ENCODE measurements around the gene LSM5.

- TF ChIP-seq JUN (IDR thresholded peaks at IDR 0.05) (no peak), CBX2 (IDR thresholded peaks at IDR 0.05; ENCODE audit: borderline replicate concordance, low read depth) (no peak), SMC3 (IDR thresholded peaks at IDR 0.05) (no peak), CEBPB (IDR thresholded peaks at IDR 0.05) (no peak), FOSL2 (IDR thresholded peaks at IDR 0.05) (no peak), FOSL2 (CRISPR knock-in tag; IDR thresholded peaks at IDR 0.05) (no peak), RFX5 (IDR thresholded peaks at IDR 0.05) (no peak), MYC (IDR thresholded peaks at IDR 0.05; ENCODE audit: borderline replicate concordance, low read length) (no peak)
- TF ChIP-seq, protein P1, sequence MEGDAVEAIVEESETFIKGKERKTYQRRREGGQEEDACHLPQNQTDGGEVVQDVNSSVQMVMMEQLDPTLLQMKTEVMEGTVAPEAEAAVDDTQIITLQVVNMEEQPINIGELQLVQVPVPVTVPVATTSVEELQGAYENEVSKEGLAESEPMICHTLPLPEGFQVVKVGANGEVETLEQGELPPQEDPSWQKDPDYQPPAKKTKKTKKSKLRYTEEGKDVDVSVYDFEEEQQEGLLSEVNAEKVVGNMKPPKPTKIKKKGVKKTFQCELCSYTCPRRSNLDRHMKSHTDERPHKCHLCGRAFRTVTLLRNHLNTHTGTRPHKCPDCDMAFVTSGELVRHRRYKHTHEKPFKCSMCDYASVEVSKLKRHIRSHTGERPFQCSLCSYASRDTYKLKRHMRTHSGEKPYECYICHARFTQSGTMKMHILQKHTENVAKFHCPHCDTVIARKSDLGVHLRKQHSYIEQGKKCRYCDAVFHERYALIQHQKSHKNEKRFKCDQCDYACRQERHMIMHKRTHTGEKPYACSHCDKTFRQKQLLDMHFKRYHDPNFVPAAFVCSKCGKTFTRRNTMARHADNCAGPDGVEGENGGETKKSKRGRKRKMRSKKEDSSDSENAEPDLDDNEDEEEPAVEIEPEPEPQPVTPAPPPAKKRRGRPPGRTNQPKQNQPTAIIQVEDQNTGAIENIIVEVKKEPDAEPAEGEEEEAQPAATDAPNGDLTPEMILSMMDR (IDR thresholded peaks at IDR 0.05) = no peak
- TF ChIP-seq, protein P2, sequence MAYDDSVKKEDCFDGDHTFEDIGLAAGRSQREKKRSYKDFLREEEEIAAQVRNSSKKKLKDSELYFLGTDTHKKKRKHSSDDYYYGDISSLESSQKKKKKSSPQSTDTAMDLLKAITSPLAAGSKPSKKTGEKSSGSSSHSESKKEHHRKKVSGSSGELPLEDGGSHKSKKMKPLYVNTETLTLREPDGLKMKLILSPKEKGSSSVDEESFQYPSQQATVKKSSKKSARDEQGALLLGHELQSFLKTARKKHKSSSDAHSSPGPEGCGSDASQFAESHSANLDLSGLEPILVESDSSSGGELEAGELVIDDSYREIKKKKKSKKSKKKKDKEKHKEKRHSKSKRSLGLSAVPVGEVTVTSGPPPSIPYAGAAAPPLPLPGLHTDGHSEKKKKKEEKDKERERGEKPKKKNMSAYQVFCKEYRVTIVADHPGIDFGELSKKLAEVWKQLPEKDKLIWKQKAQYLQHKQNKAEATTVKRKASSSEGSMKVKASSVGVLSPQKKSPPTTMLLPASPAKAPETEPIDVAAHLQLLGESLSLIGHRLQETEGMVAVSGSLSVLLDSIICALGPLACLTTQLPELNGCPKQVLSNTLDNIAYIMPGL (CRISPR knock-in tag; IDR thresholded peaks at IDR 0.05; ENCODE audit: borderline replicate concordance) = no peak
Observed at GRCh38 chr7:32476816-32477648, 13.1 kb downstream of the LSM5 start.

Data from A549 (cell line).